K562 (cell line): ENCODE measurements around the gene NUP62. TPM values are rescaled to one million over a fixed set of nuclear protein-coding genes. Genes with fewer than 3 reads are reported as not detected.

Experiments used
- DDX20 ChIP-seq: fragments of 450-650 bp; IDR thresholded peaks from 2 replicates; pipeline ENCODE4 v1.6.1; 2016; ENCODE audit warnings: missing genetic modification characterization, low read depth, mild to moderate bottlenecking, missing compliant biosample characterization, moderate library complexity
- KHSRP ChIP-seq: fragments of 450-650 bp; IDR thresholded peaks from 2 replicates; pipeline ENCODE4 v1.6.1; 2017
- NCOA2 ChIP-seq, 2 experiments: fragments of 450-650 bp; IDR thresholded peaks; 2 replicates each; pipeline ENCODE4 v1.6.1; 2018; ENCODE audit warnings: mild to moderate bottlenecking in 2 of 2, moderate library complexity in 1 of 2; ENCODE audit not compliant: partially characterized antibody in 2 of 2
- RBM25 ChIP-seq: fragments of 200-400 bp; formaldehyde crosslinking; IDR thresholded peaks from 2 replicates; pipeline ENCODE4 v1.6.1; 2018; ENCODE audit warnings: low read length, low read depth, moderate library complexity; ENCODE audit not compliant: severe bottlenecking
- SIN3A ChIP-seq, 2 experiments: fragments of 150-350 bp in 1 of 2; IDR thresholded peaks; 2 replicates each; pipeline ENCODE4 v1.6.1; 2011 to 2016; ENCODE audit warnings: borderline replicate concordance in 2 of 2, low read depth in 2 of 2, low read length in 2 of 2, mild to moderate bottlenecking in 2 of 2, moderate library complexity in 2 of 2; ENCODE audit not compliant: control insufficient read depth in 1 of 2
- ZBTB1 ChIP-seq: sonication (generic); formaldehyde crosslinking; IDR thresholded peaks from 2 replicates; pipeline ENCODE4 v1.8.1; 2023; ENCODE audit warnings: missing genetic modification reagents, low read depth, mild to moderate bottlenecking, borderline replicate concordance
- ZNF197 ChIP-seq: fragments of 200-800 bp; sonication (Bioruptor generic); IDR thresholded peaks from 2 replicates; pipeline ENCODE4 v1.6.1; 2016; ENCODE audit warnings: low read depth, missing genetic modification characterization, missing compliant biosample characterization
- polyA plus RNA-seq, 8 experiments: library from polyadenylated mRNA; depleted of rRNA in 4 of 8; stranded (reverse) in 5 of 8; unstranded in 3 of 8; fragments of >200 nt; fragmentation: Nextera tagmentation in 2 of 8; fragmentation: Illumina TruSeq in 1 of 8; extraction: Ambion mirVana in 2 of 8; extraction: Trizol in 1 of 8; gene quantifications; 2 replicates each; pipeline versions ENCODE4 v1.2.1 to v1.2.3, GENCODE V29; 2011 to 2014; ENCODE audit warnings: inconsistent platforms in 1 of 8, missing spikeins in 1 of 8
- total RNA-seq, 7 experiments: library from RNA; depleted of rRNA in 6 of 7; stranded (reverse); fragments of >200 nt in 6 of 7; fragmentation: Illumina TruSeq in 2 of 7; extraction: Trizol in 2 of 7; gene quantifications; 2 replicates each; pipeline versions ENCODE4 v1.2.1 to v1.2.3, GENCODE V29; 2011 to 2021; ENCODE audit warnings: low replicate concordance in 1 of 7
- TF ChIP-seq, protein P1 (sequence below): sonication (generic); formaldehyde crosslinking; IDR thresholded peaks from 2 replicates; pipeline ENCODE4 v1.8.0; 2022; ENCODE audit warnings: mild to moderate bottlenecking, missing genetic modification reagents
- TF ChIP-seq, protein P2 (sequence below): fragments of 450-650 bp; IDR thresholded peaks from 2 replicates; pipeline ENCODE4 v1.6.1; 2016; ENCODE audit warnings: mild to moderate bottlenecking
- TF ChIP-seq, protein P3 (sequence below): fragments of 450-650 bp; IDR thresholded peaks from 2 replicates; pipeline ENCODE4 v1.6.1; 2016; ENCODE audit warnings: missing biosample characterization, missing genetic modification characterization
- TF ChIP-seq, protein P4 (sequence below): sonication (generic); formaldehyde crosslinking; IDR thresholded peaks from 2 replicates; pipeline ENCODE4 v1.8.1; 2023; ENCODE audit warnings: mild to moderate bottlenecking, missing genetic modification reagents
- TF ChIP-seq, protein P5 (sequence below), 2 experiments: fragments of 450-650 bp; IDR thresholded peaks; 2 replicates each; pipeline ENCODE4 v1.6.1; 2016
- TF ChIP-seq, protein P6 (sequence below): sonication (generic); formaldehyde crosslinking; IDR thresholded peaks from 2 replicates; pipeline ENCODE4 v1.8.0; 2022; ENCODE audit warnings: missing genetic modification reagents, mild to moderate bottlenecking, moderate library complexity, borderline replicate concordance

The NUP62 gene
- total and polyA plus RNA-seq, 9 of the 15 experiments (the other 6 are each of a cell fraction or from before 2014, with no cell fraction given): 16.9 to 109 (median 66.0) TPM

DNA sequence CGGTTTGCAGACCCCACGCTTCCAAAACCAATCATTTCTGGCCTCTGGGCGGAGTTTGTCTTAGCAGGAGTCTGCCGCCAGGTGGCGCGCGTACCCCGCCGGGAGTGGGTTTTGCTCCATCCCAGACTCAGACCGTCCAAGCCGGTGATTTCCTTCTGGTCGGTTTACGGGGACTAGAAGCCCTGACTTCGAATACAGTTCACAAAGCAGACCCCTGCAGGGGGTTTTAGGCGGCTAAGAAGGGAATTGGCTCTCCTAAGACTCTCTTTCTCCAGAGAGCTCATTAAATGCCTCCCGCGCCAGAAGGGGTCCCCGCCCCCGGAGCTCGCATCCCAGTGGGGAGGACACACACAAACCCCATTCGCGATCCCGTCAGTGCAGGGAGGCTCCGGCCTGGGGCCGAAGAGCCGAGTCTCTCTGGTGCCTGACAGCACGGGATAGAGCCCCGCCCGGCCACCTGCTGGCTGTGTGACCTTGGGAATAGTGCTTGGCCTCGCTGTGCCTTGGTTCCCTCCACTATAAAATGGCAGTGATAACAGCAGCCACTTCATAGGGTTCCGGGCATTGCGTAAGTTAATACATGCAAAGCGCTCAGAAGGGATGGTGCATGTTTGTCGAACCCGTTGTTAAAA, 8.6 kb upstream of the NUP62 start (continued):
- TF ChIP-seq, protein P1, sequence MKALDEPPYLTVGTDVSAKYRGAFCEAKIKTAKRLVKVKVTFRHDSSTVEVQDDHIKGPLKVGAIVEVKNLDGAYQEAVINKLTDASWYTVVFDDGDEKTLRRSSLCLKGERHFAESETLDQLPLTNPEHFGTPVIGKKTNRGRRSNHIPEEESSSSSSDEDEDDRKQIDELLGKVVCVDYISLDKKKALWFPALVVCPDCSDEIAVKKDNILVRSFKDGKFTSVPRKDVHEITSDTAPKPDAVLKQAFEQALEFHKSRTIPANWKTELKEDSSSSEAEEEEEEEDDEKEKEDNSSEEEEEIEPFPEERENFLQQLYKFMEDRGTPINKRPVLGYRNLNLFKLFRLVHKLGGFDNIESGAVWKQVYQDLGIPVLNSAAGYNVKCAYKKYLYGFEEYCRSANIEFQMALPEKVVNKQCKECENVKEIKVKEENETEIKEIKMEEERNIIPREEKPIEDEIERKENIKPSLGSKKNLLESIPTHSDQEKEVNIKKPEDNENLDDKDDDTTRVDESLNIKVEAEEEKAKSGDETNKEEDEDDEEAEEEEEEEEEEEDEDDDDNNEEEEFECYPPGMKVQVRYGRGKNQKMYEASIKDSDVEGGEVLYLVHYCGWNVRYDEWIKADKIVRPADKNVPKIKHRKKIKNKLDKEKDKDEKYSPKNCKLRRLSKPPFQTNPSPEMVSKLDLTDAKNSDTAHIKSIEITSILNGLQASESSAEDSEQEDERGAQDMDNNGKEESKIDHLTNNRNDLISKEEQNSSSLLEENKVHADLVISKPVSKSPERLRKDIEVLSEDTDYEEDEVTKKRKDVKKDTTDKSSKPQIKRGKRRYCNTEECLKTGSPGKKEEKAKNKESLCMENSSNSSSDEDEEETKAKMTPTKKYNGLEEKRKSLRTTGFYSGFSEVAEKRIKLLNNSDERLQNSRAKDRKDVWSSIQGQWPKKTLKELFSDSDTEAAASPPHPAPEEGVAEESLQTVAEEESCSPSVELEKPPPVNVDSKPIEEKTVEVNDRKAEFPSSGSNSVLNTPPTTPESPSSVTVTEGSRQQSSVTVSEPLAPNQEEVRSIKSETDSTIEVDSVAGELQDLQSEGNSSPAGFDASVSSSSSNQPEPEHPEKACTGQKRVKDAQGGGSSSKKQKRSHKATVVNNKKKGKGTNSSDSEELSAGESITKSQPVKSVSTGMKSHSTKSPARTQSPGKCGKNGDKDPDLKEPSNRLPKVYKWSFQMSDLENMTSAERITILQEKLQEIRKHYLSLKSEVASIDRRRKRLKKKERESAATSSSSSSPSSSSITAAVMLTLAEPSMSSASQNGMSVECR: no peak
- TF ChIP-seq, protein P2, sequence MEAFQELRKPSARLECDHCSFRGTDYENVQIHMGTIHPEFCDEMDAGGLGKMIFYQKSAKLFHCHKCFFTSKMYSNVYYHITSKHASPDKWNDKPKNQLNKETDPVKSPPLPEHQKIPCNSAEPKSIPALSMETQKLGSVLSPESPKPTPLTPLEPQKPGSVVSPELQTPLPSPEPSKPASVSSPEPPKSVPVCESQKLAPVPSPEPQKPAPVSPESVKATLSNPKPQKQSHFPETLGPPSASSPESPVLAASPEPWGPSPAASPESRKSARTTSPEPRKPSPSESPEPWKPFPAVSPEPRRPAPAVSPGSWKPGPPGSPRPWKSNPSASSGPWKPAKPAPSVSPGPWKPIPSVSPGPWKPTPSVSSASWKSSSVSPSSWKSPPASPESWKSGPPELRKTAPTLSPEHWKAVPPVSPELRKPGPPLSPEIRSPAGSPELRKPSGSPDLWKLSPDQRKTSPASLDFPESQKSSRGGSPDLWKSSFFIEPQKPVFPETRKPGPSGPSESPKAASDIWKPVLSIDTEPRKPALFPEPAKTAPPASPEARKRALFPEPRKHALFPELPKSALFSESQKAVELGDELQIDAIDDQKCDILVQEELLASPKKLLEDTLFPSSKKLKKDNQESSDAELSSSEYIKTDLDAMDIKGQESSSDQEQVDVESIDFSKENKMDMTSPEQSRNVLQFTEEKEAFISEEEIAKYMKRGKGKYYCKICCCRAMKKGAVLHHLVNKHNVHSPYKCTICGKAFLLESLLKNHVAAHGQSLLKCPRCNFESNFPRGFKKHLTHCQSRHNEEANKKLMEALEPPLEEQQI: no peak
- TF ChIP-seq RBM25 (peak; percentile 40), NCOA2 (IDR thresholded peaks at IDR 0.05; ENCODE audit: partially characterized antibody in 2 of 2) (no peak), KHSRP (no peak), SIN3A (IDR thresholded peaks at IDR 0.05; ENCODE audit: borderline replicate concordance in 2 of 2, control insufficient read depth in 1 of 2, low read depth in 2 of 2, low read length in 2 of 2) (peak in 1 of 2 experiments; percentile 7; a peak in 1 of 4 replicates), DDX20 (tag) (no peak), ZBTB1 (CRISPR knock-in tag) (0 out of 2 replicates have a peak, but pooled peaks have one; percentile 27), ZNF197 (no peak)
- TF ChIP-seq, protein P3, sequence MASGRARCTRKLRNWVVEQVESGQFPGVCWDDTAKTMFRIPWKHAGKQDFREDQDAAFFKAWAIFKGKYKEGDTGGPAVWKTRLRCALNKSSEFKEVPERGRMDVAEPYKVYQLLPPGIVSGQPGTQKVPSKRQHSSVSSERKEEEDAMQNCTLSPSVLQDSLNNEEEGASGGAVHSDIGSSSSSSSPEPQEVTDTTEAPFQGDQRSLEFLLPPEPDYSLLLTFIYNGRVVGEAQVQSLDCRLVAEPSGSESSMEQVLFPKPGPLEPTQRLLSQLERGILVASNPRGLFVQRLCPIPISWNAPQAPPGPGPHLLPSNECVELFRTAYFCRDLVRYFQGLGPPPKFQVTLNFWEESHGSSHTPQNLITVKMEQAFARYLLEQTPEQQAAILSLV (tag): no peak
- TF ChIP-seq, protein P4, sequence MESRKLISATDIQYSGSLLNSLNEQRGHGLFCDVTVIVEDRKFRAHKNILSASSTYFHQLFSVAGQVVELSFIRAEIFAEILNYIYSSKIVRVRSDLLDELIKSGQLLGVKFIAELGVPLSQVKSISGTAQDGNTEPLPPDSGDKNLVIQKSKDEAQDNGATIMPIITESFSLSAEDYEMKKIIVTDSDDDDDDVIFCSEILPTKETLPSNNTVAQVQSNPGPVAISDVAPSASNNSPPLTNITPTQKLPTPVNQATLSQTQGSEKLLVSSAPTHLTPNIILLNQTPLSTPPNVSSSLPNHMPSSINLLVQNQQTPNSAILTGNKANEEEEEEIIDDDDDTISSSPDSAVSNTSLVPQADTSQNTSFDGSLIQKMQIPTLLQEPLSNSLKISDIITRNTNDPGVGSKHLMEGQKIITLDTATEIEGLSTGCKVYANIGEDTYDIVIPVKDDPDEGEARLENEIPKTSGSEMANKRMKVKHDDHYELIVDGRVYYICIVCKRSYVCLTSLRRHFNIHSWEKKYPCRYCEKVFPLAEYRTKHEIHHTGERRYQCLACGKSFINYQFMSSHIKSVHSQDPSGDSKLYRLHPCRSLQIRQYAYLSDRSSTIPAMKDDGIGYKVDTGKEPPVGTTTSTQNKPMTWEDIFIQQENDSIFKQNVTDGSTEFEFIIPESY: peak; percentile 17; the same call in 1 of the 2 replicates
- TF ChIP-seq, protein P5, sequence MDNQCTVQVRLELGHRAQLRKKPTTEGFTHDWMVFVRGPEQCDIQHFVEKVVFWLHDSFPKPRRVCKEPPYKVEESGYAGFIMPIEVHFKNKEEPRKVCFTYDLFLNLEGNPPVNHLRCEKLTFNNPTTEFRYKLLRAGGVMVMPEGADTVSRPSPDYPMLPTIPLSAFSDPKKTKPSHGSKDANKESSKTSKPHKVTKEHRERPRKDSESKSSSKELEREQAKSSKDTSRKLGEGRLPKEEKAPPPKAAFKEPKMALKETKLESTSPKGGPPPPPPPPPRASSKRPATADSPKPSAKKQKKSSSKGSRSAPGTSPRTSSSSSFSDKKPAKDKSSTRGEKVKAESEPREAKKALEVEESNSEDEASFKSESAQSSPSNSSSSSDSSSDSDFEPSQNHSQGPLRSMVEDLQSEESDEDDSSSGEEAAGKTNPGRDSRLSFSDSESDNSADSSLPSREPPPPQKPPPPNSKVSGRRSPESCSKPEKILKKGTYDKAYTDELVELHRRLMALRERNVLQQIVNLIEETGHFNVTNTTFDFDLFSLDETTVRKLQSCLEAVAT (IDR thresholded peaks at IDR 0.05): peak in 1 of 2 experiments; percentile 17; a peak in 1 of 4 replicates
- TF ChIP-seq, protein P6, sequence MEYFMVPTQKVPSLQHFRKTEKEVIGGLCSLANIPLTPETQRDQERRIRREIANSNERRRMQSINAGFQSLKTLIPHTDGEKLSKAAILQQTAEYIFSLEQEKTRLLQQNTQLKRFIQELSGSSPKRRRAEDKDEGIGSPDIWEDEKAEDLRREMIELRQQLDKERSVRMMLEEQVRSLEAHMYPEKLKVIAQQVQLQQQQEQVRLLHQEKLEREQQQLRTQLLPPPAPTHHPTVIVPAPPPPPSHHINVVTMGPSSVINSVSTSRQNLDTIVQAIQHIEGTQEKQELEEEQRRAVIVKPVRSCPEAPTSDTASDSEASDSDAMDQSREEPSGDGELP (CRISPR knock-in tag): peak; percentile 49; the same call in 1 of the 2 replicates
